ENCODE measurements around the gene CCDC85B. TPM values are rescaled to one million over a fixed set of nuclear protein-coding genes. Genes with fewer than 3 reads are reported as not detected.

CCDC85B gene
- total RNA-seq, 1 experiment from 2014 or later: 14.7 TPM

GRCh38 chr11:65860278-65861164 is 30.0 kb upstream of the CCDC85B start, which contains the start of gene MUS81:
MUS81 (plus strand) TSS chr11:65860433; CDS start chr11:65860754, 321 bp downstream.
- Histone ChIP-seq H3K27me3 (replicated peaks; ENCODE audit: control insufficient read depth, insufficient read depth, low read length) (no peaks in the 10 kb centered on the region), H3K36me3 (ENCODE audit: control insufficient read depth, insufficient read depth, low read length) (peaks cover 4% of the 10 kb centered on the region; the same call in 1 of the 2 replicates), H3K4me3 (ENCODE audit: low read depth, low read length) (peak within 1 kb of the TSS; percentile 87), H3K9me3 (no peaks in the 10 kb centered on the region), H3K4me1 (peaks cover 15% of the 10 kb centered on the region)
- TSS peak; percentile 45 for BruUV-seq (replicated peaks)
- intact Hi-C loops (cut with micrococcal nuclease; ENCODE audit: unreplicated experiment): loop anchor here (1.0 kb wide), 2 partner anchors 28 to 142 kb away; partner anchors contain the start of genes BANF1, EIF1AD and FIBP
- ChIA-PET POLR2A (interaction anchor here (0.6 to 3.0 kb wide), 20 partner anchors 8 to 255 kb away, joined by 3 to 43 read pairs (median 6); partner anchors contain the start of genes BANF1, CCDC85B, FIBP and OVOL1), CTCF (interaction anchor here (0.5 to 7.7 kb wide), 40 partner anchors 9 to 555 kb away, joined by 3 to 241 read pairs (median 4); partner anchors contain the start of genes BANF1, CCDC85B, CTSW and EIF1AD)
- Mint-ChIP-seq H3K4me1 (ENCODE audit: low read depth, unreplicated experiment) (peaks cover 19% of the 10 kb centered on the region), H3K27me3 (ENCODE audit: insufficient read depth, unreplicated experiment) (no peaks in the 10 kb centered on the region), H3K27ac (ENCODE audit: unreplicated experiment) (peak within 1 kb of the TSS; percentile 95), H3K9me3 (ENCODE audit: unreplicated experiment) (no peaks in the 10 kb centered on the region), H3K4me3 (ENCODE audit: unreplicated experiment) (peak within 1 kb of the TSS; percentile 97), H3K36me3 (ENCODE audit: insufficient read depth, unreplicated experiment) (peaks cover 79% of the 10 kb centered on the region)
- TF ChIP-seq CTCF (IDR thresholded peaks at IDR 0.05; ENCODE audit: insufficient read depth in 1 of 2, low read depth in 1 of 2, low read length in 1 of 2, severe bottlenecking in 1 of 2, unreplicated experiment in 1 of 2): peak; percentile 85 to 95
- peak; percentile 96 to 97 for DNase-seq

DNA sequence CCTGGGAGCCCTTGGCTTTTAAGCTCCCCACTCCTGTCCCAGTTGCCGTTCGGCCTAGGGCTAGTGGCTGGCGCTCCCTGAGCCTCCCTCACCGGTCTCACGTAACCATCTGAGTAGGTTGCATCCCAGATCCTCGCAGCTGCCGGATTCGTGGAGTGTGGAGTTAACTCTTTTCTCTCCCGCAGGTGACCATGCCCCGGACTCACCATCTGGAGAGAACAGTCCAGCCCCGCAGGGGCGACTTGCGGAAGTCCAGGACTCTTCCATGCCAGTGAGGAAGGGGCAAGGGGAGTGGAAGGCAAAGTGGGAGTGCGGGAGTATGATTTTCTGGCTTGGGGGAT is 29.3 kb upstream of the CCDC85B start:
- DNase-seq: peak in 1 of 2 experiments; percentile 39
- TF ChIP-seq CTCF (IDR thresholded peaks at IDR 0.05; ENCODE audit: insufficient read depth in 1 of 2, low read depth in 1 of 2, low read length in 1 of 2, severe bottlenecking in 1 of 2, unreplicated experiment in 1 of 2): no peak

GRCh38 chr11:65861533-65862183 is 28.8 kb upstream of the CCDC85B start:
- Mint-ChIP-seq H3K36me3 (ENCODE audit: insufficient read depth, unreplicated experiment) (peaks cover 70% of the 10 kb centered on the region), H3K27ac (ENCODE audit: unreplicated experiment) (peak overlapping the region; percentile 95), H3K9me3 (ENCODE audit: unreplicated experiment) (no peaks in the 10 kb centered on the region), H3K4me1 (ENCODE audit: low read depth, unreplicated experiment) (peaks cover 11% of the 10 kb centered on the region), H3K4me3 (ENCODE audit: unreplicated experiment) (peak overlapping the region; percentile 97), H3K27me3 (ENCODE audit: insufficient read depth, unreplicated experiment) (no peaks in the 10 kb centered on the region)
- intact Hi-C loops (cut with micrococcal nuclease; ENCODE audit: unreplicated experiment): no loop called here
- Histone ChIP-seq H3K9me3 (no peaks in the 10 kb centered on the region), H3K4me1 (peaks cover 8% of the 10 kb centered on the region), H3K4me3 (ENCODE audit: low read depth, low read length) (peak overlapping the region; percentile 87), H3K36me3 (ENCODE audit: control insufficient read depth, insufficient read depth, low read length) (no peaks in the 10 kb centered on the region), H3K27me3 (replicated peaks; ENCODE audit: control insufficient read depth, insufficient read depth, low read length) (no peaks in the 10 kb centered on the region)
- no TSS peak for BruUV-seq (replicated peaks)
- peak in 1 of 2 experiments; percentile 32 for DNase-seq
- POLR2A ChIA-PET: interaction anchor here (0.6 to 1.1 kb wide), 3 partner anchors 8 to 89 kb away, joined by 5 to 6 read pairs (median 5); partner anchors contain the start of gene FIBP
- TF ChIP-seq CTCF (IDR thresholded peaks at IDR 0.05; ENCODE audit: insufficient read depth in 1 of 2, low read depth in 1 of 2, low read length in 1 of 2, severe bottlenecking in 1 of 2, unreplicated experiment in 1 of 2): no peak
- CTCF ChIA-PET: interaction anchor here (1.1 to 7.7 kb wide), 4 partner anchors 9 to 150 kb away, joined by 3 to 241 read pairs (median 33); partner anchors contain the start of genes CCDC85B, FIBP and KAT5

More for the DNA sequence above, 29.3 kb upstream of the CCDC85B start:
- peaks cover 75% of the 10 kb centered on the region for H3K36me3 Mint-ChIP-seq (ENCODE audit: insufficient read depth, unreplicated experiment)
- CTCF ChIA-PET: interaction anchor here (0.6 to 7.7 kb wide), 6 partner anchors 9 to 149 kb away, joined by 3 to 241 read pairs (median 16); partner anchors contain the start of genes CCDC85B, FIBP and KAT5
- H3K9me3 Mint-ChIP-seq (ENCODE audit: unreplicated experiment): no peaks in the 10 kb centered on the region
- peaks cover 13% of the 10 kb centered on the region for H3K4me1 ChIP-seq
- H3K27me3 ChIP-seq (replicated peaks; ENCODE audit: control insufficient read depth, insufficient read depth, low read length): no peaks in the 10 kb centered on the region
- H3K4me3 Mint-ChIP-seq (ENCODE audit: unreplicated experiment): peak overlapping the region; percentile 97
- intact Hi-C loops (cut with micrococcal nuclease; ENCODE audit: unreplicated experiment): no loop called here
- H3K4me3 ChIP-seq (ENCODE audit: low read depth, low read length): peak overlapping the region; percentile 87
- peaks cover 16% of the 10 kb centered on the region for H3K4me1 Mint-ChIP-seq (ENCODE audit: low read depth, unreplicated experiment)
- BruUV-seq (replicated peaks): no TSS peak
- H3K36me3 ChIP-seq (ENCODE audit: control insufficient read depth, insufficient read depth, low read length): no peaks in the 10 kb centered on the region
- peak overlapping the region; percentile 95 for H3K27ac Mint-ChIP-seq (ENCODE audit: unreplicated experiment)
- H3K9me3 ChIP-seq: no peaks in the 10 kb centered on the region
- no peaks in the 10 kb centered on the region for H3K27me3 Mint-ChIP-seq (ENCODE audit: insufficient read depth, unreplicated experiment)
- POLR2A ChIA-PET: interaction anchor here (0.6 to 1.3 kb wide), 4 partner anchors 8 to 246 kb away, joined by 3 to 6 read pairs (median 4); partner anchors contain the start of genes FIBP and PCNX3

Data from Caco-2 (cell line).